DMS79 (cell line): Measurements from ENCODE around the gene PLTP.
A peak's percentile ranks its signal among the peaks of the same experiment; 100 is the strongest.

Experiments used
- DNase-seq: peaks from one replicate; lab custom pipeline; 2025; lab: John Stamatoyannopoulos, UW

Gene PLTP

DNA sequence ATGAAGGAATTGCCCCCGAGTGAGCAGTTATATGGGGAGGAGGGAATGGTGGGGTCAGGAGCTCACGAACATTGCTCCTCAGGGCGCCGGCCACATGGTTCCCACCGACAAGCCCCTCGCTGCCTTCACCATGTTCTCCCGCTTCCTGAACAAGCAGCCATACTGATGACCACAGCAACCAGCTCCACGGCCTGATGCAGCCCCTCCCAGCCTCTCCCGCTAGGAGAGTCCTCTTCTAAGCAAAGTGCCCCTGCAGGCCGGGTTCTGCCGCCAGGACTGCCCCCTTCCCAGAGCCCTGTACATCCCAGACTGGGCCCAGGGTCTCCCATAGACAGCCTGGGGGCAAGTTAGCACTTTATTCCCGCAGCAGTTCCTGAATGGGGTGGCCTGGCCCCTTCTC is 13.7 kb downstream of the PLTP start:
- no peak for DNase-seq

GRCh38 chr20:45897692-45898091 is 14.3 kb downstream of the PLTP start:
- DNase-seq = no peak

DNA sequence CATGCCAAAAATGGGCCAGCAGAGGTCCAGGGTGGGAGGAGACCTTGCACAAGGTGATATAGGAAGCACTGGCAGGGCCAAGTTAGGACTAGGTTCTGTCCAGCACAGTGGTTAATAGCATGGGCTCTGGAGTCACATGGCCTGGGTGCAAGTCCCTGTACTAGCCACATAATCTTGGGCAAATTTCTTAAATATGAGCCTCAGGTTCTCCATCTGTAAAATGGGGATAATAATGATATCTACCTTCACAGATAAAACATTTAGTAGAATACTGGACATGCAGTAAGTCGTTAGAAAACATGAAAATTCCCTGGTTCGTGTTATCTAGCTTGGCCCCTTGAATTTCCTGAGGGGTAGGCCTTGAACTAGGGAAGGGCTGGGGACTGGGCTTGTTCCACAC is 14.7 kb downstream of the PLTP start:
- DNase-seq = no peak

GRCh38 chr20:45896641-45897161 is 15.3 kb downstream of the PLTP start:
- DNase-seq = no peak

GRCh38 chr20:45894797-45895196 is 17.2 kb downstream of the PLTP start:
- DNase-seq = no peak

GRCh38 chr20:45893831-45894230 is 18.1 kb downstream of the PLTP start:
- DNase-seq = no peak

GRCh38 chr20:45892828-45893500 is 19.0 kb downstream of the PLTP start:
- DNase-seq = no peak

DNA sequence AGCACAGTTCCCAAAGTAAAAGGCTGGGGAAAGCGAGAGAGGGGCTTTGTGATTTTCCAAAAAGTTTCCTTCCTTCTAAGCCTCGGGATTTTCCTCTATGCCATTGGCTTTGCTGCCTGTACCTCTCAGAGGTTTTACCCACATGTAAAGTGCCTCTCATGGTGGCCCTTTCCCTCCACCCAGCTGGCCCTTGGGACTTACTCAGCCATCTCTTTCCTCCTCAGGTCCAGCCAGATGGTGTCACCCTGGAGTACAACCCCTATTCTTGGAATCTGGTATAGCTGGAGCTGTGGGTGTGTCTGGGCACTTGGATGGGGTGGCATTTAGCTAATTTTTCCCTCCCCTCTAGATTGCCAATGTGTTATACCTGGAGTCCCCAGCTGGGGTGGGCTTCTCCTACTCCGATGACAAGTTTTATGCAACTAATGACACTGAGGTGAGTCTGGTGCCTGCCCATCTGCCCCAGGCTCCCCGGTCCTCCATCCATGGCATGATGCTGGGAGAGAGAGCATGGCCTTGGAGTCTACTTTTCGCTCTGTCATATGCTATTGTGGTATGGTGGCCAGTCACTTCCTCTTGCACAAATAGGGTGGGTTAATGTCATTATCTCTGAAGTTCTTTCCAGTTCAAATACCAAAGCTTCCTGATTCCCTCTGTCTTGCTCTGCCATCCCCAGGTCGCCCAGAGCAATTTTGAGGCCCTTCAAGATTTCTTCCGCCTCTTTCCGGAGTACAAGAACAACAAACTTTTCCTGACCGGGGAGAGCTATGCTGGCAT is 19.7 kb downstream of the PLTP start:
- no peak for DNase-seq

DNA sequence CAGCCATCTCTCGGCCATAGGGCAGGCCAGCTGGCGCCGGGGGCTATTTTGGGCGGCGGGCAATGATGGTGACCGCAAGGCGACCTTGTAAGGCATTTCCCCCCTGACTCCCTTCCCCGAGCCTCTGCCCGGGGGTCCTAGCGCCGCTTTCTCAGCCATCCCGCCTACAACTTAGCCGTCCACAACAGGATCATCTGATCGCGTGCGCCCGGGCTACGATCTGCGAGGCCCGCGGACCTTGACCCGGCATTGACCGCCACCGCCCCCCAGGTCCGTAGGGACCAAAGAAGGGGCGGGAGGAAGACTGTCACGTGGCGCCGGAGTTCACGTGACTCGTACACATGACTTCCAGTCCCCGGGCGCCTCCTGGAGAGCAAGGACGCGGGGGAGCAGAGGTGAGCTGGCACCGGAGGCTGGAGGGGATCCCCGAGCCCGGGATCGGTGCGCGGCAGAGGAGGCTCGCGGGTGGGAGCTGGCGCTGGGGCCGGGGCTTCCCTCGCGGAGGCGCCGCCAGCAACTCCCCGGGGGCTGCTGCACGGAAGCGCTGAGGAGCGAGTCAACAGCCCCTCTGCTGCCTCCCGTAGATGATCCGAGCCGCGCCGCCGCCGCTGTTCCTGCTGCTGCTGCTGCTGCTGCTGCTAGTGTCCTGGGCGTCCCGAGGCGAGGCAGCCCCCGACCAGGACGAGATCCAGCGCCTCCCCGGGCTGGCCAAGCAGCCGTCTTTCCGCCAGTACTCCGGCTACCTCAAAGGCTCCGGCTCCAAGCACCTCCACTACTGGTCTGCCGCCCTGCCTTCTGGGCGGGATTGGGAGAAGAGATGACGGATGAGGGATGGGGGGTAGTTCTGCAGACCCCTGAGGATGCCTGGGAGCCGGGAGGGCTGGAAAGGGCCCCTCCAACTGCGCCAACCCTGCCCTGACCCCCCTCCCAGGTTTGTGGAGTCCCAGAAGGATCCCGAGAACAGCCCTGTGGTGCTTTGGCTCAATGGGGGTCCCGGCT is 20.7 kb downstream of the PLTP start, which contains the start of the genes CTSA and NEURL2:
Gene CTSA, plus strand, starts transcription at position 351 of the 999 bp plus-strand sequence. Its CDS starts 234 bp downstream, at position 585.
Gene NEURL2, minus strand, starts transcription at position 224 of the 999 bp plus-strand sequence. Its CDS starts 217 bp downstream, at position 7.
- DNase-seq = peak; percentile 27

DNA sequence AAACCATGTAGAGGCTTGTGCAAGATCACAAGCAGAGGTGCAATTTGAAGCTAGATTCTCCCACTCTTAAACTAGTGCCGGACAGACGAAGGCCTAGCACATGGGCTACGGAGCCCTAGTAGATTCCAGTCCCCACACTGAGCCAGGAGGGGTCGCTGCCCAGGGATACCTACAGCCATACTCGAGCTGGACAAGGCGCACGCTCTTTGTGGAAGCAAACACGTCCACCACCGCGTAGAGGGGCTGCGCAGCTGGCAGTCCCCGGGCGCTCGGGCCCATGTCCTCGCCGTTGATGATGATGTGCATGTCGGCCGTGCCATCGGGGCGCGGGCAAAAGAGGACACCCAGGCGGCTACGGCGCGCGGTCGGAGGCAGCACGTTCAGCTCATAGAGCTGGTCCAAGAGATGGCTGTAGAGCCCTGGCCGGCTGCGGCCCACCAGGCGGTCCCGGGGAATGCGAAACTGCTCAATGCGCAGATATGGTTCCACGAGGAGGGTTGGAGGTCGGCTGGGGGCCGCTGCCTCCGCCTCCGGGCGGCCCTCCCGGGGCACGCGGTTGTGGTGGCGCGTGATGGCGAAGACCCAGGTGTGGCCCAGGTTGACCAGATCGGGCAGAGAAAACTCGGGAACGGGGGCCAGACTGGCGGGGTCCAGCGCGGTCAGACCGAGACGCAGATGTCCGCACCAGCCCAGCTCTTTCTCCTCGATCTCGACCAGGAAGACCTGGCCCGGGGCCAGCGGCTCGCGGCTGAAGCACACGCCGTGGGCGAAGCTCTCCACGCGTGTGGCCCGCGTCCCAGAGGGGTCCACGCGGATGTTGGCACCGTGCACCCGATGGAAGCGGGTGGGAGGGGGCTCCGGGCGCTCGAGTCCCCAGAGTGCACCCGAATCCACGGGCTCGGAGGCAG is 21.6 kb downstream of the PLTP start:
- no peak for DNase-seq

DNA sequence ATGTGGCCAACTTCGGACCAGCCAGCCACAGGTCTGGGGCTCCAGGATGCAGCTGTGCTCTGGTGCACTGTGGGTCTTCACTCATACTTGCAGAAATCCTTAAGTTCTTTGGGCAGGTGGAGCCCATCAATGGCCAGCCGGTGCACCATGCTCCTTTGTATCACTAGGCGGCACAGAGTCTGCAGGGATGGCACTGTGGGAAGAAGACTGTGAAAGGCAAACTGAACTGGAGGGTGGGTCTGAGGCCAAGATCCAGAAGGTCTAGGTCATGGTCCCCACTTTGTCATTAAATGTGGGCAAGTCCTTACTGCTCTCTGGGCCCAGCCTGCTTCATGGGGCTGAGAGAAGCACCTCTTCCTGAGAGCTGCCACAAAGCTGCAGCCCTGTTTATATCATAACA is 23.3 kb downstream of the PLTP start:
- no peak for DNase-seq

DNA sequence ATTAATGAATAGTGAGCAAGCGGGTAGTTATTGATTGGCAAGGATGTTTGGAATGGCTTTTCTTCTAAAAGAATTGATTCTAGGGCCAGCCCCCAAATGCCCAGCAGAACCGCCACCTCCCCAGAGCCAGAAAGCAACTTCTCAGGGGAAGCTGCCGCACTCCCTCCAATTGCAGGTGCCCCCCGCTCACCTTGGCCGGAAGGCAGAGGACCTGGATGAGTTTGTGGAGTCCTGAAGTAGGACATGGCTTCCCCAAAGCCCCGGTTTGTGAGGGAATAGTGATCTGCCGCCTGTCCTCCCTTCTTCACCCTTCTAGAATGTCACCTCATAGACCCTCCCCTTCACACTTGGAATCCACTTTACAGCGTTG is 24.6 kb downstream of the PLTP start, which contains the start of gene SPATA25:
Gene SPATA25, minus strand, starts transcription at position 277 of the 370 bp plus-strand sequence. Its CDS starts 32 bp downstream, at position 245.
- no peak for DNase-seq

- no peak for DNase-seq
These were observed 25.2 kb downstream of the PLTP start for GRCh38 chr20:45886590-45887345.

DNA sequence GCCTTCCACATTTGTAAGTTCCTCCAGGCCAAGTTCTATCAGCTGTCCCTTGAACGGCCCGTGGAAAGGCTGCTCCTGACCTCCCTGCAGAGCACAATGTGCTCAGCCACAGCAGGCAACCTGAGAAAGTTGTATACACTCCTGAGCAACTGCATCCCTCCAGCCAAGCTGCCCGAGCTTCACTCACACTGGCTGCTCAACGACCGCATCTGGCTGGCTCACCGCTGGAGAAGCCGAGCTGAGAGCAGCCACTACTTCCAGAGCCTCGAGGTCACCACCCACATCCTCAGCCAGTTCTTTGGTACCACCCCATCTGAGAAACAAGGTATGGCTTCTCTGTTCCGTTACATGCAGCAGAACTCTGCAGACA is 28.9 kb downstream of the PLTP start:
- DNase-seq = no peak

DNA sequence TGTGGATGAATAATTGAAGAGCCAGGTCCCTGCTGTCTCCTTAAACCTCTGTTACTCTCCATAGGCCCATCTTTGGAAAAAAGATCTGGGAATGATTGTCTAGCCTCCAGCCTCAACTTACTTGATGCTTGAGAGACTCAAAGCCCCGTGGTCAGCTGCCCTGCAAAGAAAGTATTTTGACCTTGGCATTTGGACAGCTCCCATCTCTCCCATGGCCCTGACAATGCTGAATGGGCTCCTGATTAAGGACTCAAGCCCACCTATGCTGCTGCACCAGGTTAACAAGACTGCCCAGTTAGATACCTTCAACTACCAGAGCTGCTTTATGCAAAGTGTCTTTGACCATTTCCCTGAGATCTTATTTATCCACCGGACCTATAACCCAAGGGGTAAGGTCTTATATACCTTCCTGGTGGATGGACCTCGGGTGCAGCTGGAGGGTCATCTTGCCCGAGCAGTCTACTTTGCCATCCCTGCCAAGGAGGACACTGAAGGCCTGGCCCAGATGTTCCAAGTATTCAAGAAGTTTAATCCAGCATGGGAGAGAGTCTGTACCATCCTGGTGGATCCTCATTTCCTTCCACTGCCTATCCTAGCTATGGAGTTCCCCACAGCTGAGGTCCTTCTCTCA is 29.4 kb downstream of the PLTP start:
- DNase-seq = no peak

DNA sequence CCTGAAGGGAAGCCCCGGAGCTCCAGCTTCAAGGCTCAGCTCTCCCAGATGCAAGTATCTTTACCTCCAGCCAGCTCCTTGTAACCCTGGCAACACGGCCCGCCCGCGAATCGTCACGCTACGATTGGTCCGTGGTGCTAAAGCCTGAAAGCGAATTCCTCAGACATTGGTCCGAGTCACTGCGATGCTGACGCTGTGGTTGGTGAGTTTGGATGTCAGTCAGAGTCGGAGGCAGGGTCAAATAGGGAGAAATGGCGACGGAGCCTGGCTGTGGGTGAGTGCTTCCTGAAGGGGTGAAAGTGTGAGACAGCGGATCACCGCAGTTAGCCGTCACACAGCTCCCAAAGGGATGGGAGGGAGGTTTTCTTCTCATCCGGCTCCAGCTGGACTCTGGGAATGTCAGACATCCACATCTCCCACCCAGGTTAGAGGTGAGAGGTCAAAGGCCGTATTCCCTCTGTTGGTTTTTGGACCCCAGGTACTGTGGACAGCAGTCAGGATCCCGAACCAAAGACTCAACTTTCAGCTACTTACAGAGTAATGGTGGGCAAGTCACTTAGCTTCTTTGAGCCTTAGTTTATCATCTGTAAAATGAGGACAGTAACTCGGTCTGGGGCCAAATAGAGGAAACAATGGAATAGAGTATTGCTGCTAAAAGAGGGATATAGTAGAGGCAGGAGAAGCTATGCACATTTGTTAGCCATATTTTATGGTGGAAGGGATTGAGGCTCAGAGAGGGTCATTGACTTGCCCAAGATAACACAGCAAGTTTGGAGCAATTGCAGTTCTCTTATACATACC is 30.8 kb downstream of the PLTP start, which contains the start of gene ZSWIM1:
Gene ZSWIM1, plus strand, starts transcription at position 240 of the 801 bp plus-strand sequence. CDS start 1,366 bp downstream, outside the sequence.
- peak; percentile 90 for DNase-seq

DNA sequence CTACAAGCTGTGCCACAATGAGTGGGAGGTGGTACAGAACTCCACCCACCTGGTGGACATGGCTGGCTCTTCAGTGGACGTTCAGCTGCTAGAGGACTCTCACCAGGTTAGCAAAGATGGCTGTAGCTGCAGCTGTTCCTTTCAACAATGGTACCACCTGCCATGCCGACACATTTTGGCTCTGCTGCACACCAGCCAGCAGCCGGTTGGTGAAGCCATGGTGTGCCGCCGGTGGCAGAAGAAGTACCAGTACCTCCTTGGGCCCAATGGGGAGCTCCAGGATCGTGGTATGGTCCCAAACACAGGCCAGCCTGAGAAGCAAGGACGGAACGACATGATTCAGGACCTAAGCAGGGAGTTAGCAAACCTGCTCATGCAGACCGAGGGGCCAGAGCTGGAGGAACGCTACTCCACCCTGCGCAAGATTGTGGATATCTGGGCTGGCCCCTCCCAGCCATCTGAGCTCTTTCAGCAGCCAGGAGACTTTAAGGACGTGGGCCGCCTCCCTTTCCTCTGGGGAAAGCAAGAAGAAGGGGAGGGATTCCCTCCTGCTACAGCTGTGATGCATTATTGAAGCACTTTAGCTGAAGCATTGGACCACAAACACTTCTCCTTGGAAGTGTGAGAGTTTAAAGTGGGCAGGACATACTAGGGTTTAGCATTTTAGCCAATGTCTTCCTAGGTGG is 33.7 kb downstream of the PLTP start:
- no peak for DNase-seq

- no peak for DNase-seq
These were observed 37.4 kb downstream of the PLTP start for GRCh38 chr20:45874576-45874975.
